AG04449 (cell line): ENCODE measurements around the gene LGALS7B.
"Not testable (repeated sequence)": the region's sequence is repeated elsewhere in the genome, so short reads cannot be mapped to it uniquely, and the experiment has no call there.

Experiments
- CTCF ChIA-PET: fragments of 350-600 bp; formaldehyde crosslinking; extraction: SDS; loops from one replicate; lab custom pipeline; 2021; ENCODE audit warnings: antibody characterized with exemption; lab: Yijun Ruan, JAX
- POLR2A ChIA-PET: fragments of 400-600, 350-600 bp; formaldehyde crosslinking; extraction: SDS; loops from one replicate; lab custom pipeline; 2020; ENCODE audit warnings: antibody characterized with exemption, inconsistent platforms; lab: Yijun Ruan, JAX
- DNase-seq: peaks from one replicate; pipeline ENCODE4 v3.0.0-alpha.2; 2010; ENCODE audit warnings: low read depth, low spot score
- H3K4me3 ChIP-seq: 2 replicates; pipeline ENCODE4 v1.5.1; 2011; ENCODE audit warnings: low read depth, mild to moderate bottlenecking, control low read depth, low read length
- CTCF ChIP-seq: IDR thresholded peaks from one replicate; pipeline ENCODE4 v1.5.1; 2011; ENCODE audit warnings: mild to moderate bottlenecking, moderate library complexity, low read length, control low read depth, inconsistent platforms; ENCODE audit not compliant: insufficient read depth; ENCODE audit errors: missing control alignments

The LGALS7B gene

GRCh38 chr19:38759590-38760003 is 29.4 kb upstream of the LGALS7B start:
- no peak for TF ChIP-seq CTCF
- CTCF ChIA-PET, result no interaction called here
- POLR2A ChIA-PET, result no interaction called here
- DNase-seq, result no peak
- no peak overlapping the region for H3K4me3 ChIP-seq

DNA sequence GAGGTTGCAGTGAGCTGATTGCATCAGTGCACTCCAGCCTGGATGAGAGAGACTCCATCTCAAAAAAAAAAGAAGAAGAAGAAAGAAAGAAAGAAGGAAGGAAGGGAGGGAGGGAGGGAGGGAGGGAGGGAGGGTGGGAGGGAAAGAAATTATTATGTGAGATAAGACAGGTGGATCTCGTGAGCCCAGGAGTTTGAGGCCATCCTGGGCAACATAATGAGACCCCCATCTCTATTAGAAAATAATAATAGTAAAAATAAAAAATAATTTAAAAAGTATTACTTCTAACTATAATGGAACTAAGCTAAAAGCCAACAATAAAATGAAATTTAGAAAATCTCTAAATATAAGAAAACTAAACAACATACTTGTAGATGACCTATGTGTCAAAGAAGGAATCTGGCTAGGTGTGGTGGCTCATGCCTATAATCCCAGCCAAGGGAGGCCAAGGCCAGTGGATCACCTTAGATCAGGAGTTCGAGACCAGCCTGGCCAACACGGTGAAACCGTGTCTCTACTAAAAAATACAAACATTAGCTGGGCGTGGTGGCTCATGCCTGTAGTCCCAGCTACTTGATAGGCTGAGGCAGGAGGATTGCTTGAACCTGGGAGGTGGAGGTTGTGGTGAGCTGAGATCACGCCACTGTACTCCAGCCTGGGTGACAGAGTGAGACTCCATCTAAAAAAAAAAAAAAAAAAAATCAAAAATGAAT is 28.0 kb upstream of the LGALS7B start:
- CTCF ChIA-PET, result interaction anchor here (1.9 kb wide), 1 partner anchor 9 kb away, joined by 19 read pairs; no protein-coding TSS in a partner anchor
- POLR2A ChIA-PET, H3K4me3 ChIP-seq, DNase-seq: not testable (repeated sequence)

GRCh38 chr19:38761884-38762389 is 27.1 kb upstream of the LGALS7B start:
- CTCF ChIA-PET, result interaction anchor here (1.9 kb wide), 1 partner anchor 8 kb away, joined by 19 read pairs; no protein-coding TSS in a partner anchor
- POLR2A ChIA-PET, H3K4me3 ChIP-seq, DNase-seq: not testable (repeated sequence)

DNA sequence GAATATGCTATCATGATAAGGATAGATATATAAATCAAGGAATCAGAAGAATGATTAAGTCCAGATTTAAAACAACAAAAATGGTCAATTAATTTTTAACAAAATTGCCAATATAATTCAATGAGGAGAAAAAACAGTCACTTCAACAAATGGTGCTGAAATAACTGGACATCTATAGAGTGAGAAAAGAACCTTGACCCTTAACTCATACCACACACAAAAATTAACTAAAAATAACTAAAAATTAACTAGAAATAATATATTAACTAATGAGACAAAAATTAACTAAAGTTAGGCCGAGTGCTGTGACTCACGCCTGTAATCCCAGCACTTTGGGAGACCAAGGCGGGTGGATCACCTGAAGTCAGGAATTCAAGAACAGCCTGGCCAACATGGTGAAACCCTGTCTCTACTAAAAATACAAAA is 25.2 kb upstream of the LGALS7B start:
- POLR2A ChIA-PET, result no interaction called here
- no peak for TF ChIP-seq CTCF
- CTCF ChIA-PET, result no interaction called here
- no peak for DNase-seq
- no peak overlapping the region for H3K4me3 ChIP-seq

DNA sequence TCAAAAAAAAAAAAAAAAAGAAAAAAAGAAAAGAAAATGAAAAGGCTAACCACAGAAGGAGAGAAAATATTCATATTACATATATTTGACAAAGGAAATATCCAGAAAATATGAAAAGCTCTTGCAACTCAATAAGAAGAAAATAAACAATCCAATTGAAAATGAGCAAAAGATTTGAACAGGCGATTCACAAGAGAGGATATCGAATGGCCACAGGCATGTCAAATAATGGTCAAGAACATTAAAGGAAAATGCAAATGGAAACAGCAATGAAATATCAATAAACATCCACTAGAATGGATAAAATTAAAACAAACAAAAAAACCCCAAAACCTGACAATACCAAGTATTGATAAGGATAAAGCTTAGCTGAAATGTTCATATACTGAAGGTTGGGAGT is 23.8 kb upstream of the LGALS7B start:
- H3K4me3 ChIP-seq, result no peak overlapping the region
- ChIA-PET CTCF (interaction anchor here (0.7 kb wide), 1 partner anchor 47 kb away, joined by 3 read pairs; no protein-coding TSS in a partner anchor), POLR2A (no interaction called here)
- no peak for DNase-seq
- no peak for TF ChIP-seq CTCF

- H3K4me3 ChIP-seq, result no peak overlapping the region
- no peak for DNase-seq
- POLR2A ChIA-PET, result no interaction called here
- CTCF ChIA-PET, result no interaction called here
- no peak for TF ChIP-seq CTCF
Measured at GRCh38 chr19:38766276-38767047, 22.5 kb upstream of the LGALS7B start.
